Common myeloid progenitor, CD34-positive (primary cell): ENCODE results near the gene RAB9A.
A peak's percentile ranks its signal among the peaks of the same experiment; 100 is the strongest.
"Not testable (repeated sequence)": the region's sequence is repeated elsewhere in the genome, so short reads cannot be mapped to it uniquely, and the experiment has no call there.

Source experiments
- CTCF ChIA-PET: fragments of 350-600 bp; sonication (Branson Sonifier 250); formaldehyde crosslinking; loops from one replicate; lab custom pipeline; 2021; ENCODE audit warnings: antibody characterized with exemption; lab: Charles Lee
- POLR2A ChIA-PET: fragments of 350-600 bp; sonication (Branson Sonifier 250); formaldehyde crosslinking; loops from one replicate; lab custom pipeline; 2021; ENCODE audit warnings: antibody characterized with exemption; lab: Charles Lee
- DNase-seq, 3 donors: peaks; one replicate each; pipeline versions ENCODE4 v3.0.0 to v3.0.0-alpha.2; 2013
- H3K27ac ChIP-seq, 2 experiments: 1 replicate in 1 of 2; 2 replicates in 1 of 2; pipeline ENCODE4 v1.7.0; 2013; ENCODE audit warnings: inconsistent platforms in 2 of 2, low read length in 2 of 2, mild to moderate bottlenecking in 2 of 2, low read depth in 1 of 2, moderate library complexity in 1 of 2; ENCODE audit not compliant: severe bottlenecking in 2 of 2, insufficient read depth in 1 of 2, poor library complexity in 1 of 2
- H3K27me3 ChIP-seq, 5 experiments: replicated peaks in 2 of 5; 1 replicate in 3 of 5; 2 replicates in 2 of 5; pipeline versions ENCODE4 v1.6.1 to v1.7.0; 2013; ENCODE audit warnings: low read length in 4 of 5, mild to moderate bottlenecking in 2 of 5, moderate library complexity in 2 of 5, inconsistent platforms in 1 of 5; ENCODE audit not compliant: insufficient read depth in 5 of 5, control insufficient read depth in 4 of 5
- H3K36me3 ChIP-seq, 4 experiments: 1 replicate in 2 of 4; 2 replicates in 2 of 4; pipeline versions ENCODE4 v1.6.1 to v1.7.0; 2013; ENCODE audit warnings: low read length in 3 of 4, control low read depth in 1 of 4, mild to moderate bottlenecking in 1 of 4; ENCODE audit not compliant: control insufficient read depth in 4 of 4, insufficient read depth in 4 of 4
- H3K4me1 ChIP-seq, 4 experiments: 1 replicate in 3 of 4; 2 replicates in 1 of 4; pipeline versions ENCODE4 v1.6.1 to v1.7.1; 2013; ENCODE audit warnings: low read length in 3 of 4, mild to moderate bottlenecking in 3 of 4, control low read depth in 1 of 4, inconsistent platforms in 1 of 4, moderate library complexity in 1 of 4; ENCODE audit not compliant: control insufficient read depth in 4 of 4, insufficient read depth in 4 of 4; ENCODE audit errors: control extremely low read depth in 1 of 4
- H3K4me3 ChIP-seq, 7 experiments: 1 replicate in 4 of 7; 2 replicates in 3 of 7; pipeline versions ENCODE4 v1.5.1 to v1.7.0; 2013; ENCODE audit warnings: mild to moderate bottlenecking in 7 of 7, low read length in 6 of 7, moderate library complexity in 6 of 7, inconsistent platforms in 2 of 7, low read depth in 2 of 7, control low read depth in 1 of 7; ENCODE audit not compliant: insufficient read depth in 4 of 7, control insufficient read depth in 1 of 7; ENCODE audit errors: extremely low read depth in 1 of 7
- H3K9me3 ChIP-seq, 5 experiments: 1 replicate in 4 of 5; 2 replicates in 1 of 5; pipeline versions ENCODE4 v1.6.1 to v1.7.1; 2013; ENCODE audit warnings: low read length in 4 of 5, mild to moderate bottlenecking in 2 of 5, inconsistent platforms in 1 of 5, low read depth in 1 of 5, moderate library complexity in 1 of 5; ENCODE audit not compliant: control insufficient read depth in 4 of 5, insufficient read depth in 2 of 5; ENCODE audit errors: control extremely low read depth in 1 of 5
- WGBS: methylation state at CpG from one replicate; pipeline ENCODE4 v1.1.5; 2013; ENCODE audit not compliant: insufficient coverage; 5-methylcytosine and 5-hydroxymethylcytosine counted together

The RAB9A gene

DNA sequence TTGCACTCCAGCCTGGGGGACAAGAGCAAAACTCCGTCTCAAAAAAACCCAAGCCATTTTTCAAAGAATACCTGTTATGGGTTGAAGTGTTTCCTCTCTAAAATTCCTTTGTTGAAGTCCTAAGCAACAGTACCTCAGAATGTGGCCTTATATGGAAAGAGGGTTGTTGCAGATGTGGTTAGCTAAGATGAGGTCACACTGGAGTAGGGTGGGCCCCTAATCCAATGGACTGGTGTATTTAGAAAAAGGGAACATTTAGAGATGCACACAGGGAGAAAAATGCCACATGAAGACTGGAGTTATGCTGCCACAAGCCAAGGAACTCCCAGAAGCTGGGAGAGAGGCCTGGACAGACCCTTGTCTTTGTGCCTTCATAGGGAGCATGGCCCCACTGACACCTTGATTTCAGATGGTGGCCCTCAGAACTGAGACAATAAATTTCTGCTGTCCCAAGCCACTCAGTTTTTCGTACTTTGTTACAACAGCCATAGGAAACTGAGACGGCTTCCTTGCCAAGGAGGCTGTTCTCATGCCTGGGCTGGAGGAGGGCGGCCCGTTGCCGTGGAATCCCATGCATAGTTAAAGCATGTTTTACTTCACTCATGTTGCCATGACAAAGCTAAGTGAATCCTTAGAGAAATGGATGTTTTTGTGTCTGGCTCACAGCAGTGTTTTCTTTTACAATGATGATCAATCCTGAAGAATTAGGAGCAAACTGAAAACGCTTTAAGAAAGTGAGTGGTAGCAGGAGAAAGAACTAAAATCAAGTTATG, 29.0 kb downstream of the RAB9A start:
- no peak for DNase-seq
- Histone ChIP-seq H3K4me1 (peaks cover 0 to 10% (median 0%) of the 10 kb centered on the region in 4 experiments), H3K4me3 (no peak overlapping the region), H3K36me3 (peaks cover 6 to 36% (median 19%) of the 10 kb centered on the region in 4 experiments), H3K27me3 (no peaks in the 10 kb centered on the region), H3K27ac (no peak overlapping the region), H3K9me3 (no peaks in the 10 kb centered on the region)
- WGBS = 90% methylated on average over 3 of the region's 7 CpGs
- CTCF ChIA-PET = no interaction called here
- POLR2A ChIA-PET = no interaction called here

- peaks cover 6 to 36% (median 19%) of the 10 kb centered on the region in 4 experiments for H3K36me3 ChIP-seq
- POLR2A ChIA-PET = no interaction called here
Observed at GRCh38 chrX:13719192-13719856, 30.4 kb downstream of the RAB9A start.

DNA sequence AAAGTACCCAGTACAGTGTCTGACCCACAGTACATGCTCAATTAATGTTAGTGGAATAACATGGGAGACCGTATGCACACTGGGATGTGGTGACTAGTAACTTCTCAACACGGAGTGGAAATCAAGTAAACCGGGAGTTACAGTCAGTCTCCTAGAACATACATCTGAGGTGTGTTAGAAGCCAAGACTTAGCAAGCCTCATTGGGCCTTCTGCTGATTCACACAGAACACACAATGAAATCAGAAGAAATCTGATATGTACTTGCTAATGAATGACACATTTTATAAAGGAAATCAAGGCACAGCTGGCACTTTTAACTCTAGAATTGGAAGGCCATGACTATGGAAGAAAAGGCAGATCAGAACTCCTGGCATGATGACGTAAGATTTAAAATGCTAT, 32.4 kb downstream of the RAB9A start:
- H3K36me3 ChIP-seq = peaks cover 6 to 36% (median 14%) of the 10 kb centered on the region in 4 experiments
- no peaks in the 10 kb centered on the region for H3K9me3 ChIP-seq
- no peak overlapping the region for H3K4me3 ChIP-seq
- no peak for DNase-seq
- peaks cover 0 to 10% (median 0%) of the 10 kb centered on the region in 4 experiments for H3K4me1 ChIP-seq
- 100% methylated on average over 3 of the region's 4 CpGs for whole genome bisulfite sequencing
- H3K27ac ChIP-seq = no peak overlapping the region
- POLR2A ChIA-PET = interaction anchor here (0.8 to 1.3 kb wide), 2 partner anchors 12 to 15 kb away, joined by 3 to 8 read pairs; no protein-coding TSS in a partner anchor
- CTCF ChIA-PET = interaction anchor here (0.6 kb wide), 1 partner anchor 19 kb away, joined by 4 read pairs; no protein-coding TSS in a partner anchor
- no peaks in the 10 kb centered on the region for H3K27me3 ChIP-seq

More at GRCh38 chrX:13719192-13719856, 30.4 kb downstream of the RAB9A start:
- WGBS = 96% methylated on average over 3 of the region's 3 CpGs
- no peak for DNase-seq
- peaks cover 0 to 10% (median 0%) of the 10 kb centered on the region in 4 experiments for H3K4me1 ChIP-seq
- no peaks in the 10 kb centered on the region for H3K27me3 ChIP-seq
- H3K27ac ChIP-seq = no peak overlapping the region
- CTCF ChIA-PET = interaction anchor here (1.6 kb wide), 1 partner anchor 29 kb away, joined by 6 read pairs; no protein-coding TSS in a partner anchor
- no peaks in the 10 kb centered on the region for H3K9me3 ChIP-seq
- H3K4me3 ChIP-seq = no peak overlapping the region

GRCh38 chrX:13721819-13722519, 33.0 kb downstream of the RAB9A start:
- DNase-seq = peak; percentile 42 to 92 (median 77)
- peaks cover 0 to 10% (median 0%) of the 10 kb centered on the region in 4 experiments for H3K4me1 ChIP-seq
- no peak overlapping the region for H3K27ac ChIP-seq
- no peaks in the 10 kb centered on the region for H3K9me3 ChIP-seq
- CTCF ChIA-PET = interaction anchor here (0.6 to 1.5 kb wide), 4 partner anchors 10 to 25 kb away, joined by 3 to 4 read pairs (median 3); no protein-coding TSS in a partner anchor
- peaks cover 6 to 35% (median 13%) of the 10 kb centered on the region in 4 experiments for H3K36me3 ChIP-seq
- peak overlapping the region in 2 of 7 experiments; percentile 1 to 5 for H3K4me3 ChIP-seq
- no peaks in the 10 kb centered on the region for H3K27me3 ChIP-seq
- 35% methylated on average over 3 of the region's 7 CpGs for WGBS
- POLR2A ChIA-PET = interaction anchor here (0.6 to 1.3 kb wide), 3 partner anchors 11 to 18 kb away, joined by 3 to 8 read pairs (median 3); no protein-coding TSS in a partner anchor

DNA sequence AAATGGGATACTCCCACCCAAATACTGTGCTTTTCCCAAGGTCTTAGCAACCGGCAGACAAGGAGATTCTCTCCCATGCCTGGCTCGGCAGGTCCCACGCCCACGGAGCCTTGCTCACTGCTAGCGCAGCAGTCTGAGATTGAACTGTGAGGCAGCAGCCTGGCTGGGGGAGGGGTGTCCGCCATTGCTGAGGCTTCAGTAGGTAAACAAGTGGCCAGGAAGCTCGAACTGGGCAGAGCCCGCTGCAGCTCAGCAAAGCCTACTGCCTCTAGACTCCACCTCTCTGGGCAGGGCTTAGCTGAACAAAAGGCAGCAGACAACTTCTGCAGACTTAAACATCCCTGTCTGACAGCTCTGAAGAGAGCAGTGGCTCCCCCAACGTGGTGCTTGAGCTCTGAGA, 36.0 kb downstream of the RAB9A start:
- H3K9me3 ChIP-seq, H3K27ac ChIP-seq, DNase-seq, H3K4me3 ChIP-seq, POLR2A ChIA-PET, H3K27me3 ChIP-seq: not testable (repeated sequence)
- peaks cover 0 to 10% (median 0%) of the 10 kb centered on the region in 4 experiments for H3K4me1 ChIP-seq
- CTCF ChIA-PET = interaction anchor here (0.9 to 1.1 kb wide), 2 partner anchors 14 to 22 kb away, joined by 3 read pairs; no protein-coding TSS in a partner anchor
- WGBS = 96% methylated on average over 9 of the region's 9 CpGs
- peaks cover 0 to 13% (median under 1%) of the 10 kb centered on the region in 4 experiments for H3K36me3 ChIP-seq

DNA sequence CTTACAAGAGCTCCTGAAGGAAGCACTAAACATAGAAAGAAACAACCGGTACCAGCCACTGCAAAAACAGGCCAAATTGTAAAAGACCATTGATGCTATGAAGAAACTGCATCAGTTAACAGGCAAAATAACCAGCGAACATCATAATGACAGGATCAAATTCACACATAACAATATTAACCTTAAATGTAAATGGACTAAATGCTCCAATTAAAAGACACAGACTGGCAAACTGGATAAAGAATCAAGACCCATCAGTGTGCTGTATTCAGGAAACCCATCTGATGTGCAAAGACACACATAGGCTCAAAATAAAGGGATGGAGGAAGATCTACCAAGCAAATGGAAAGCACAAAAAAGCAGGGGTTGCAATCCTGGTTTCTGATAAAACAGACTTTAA, 37.7 kb downstream of the RAB9A start:
- peaks cover 0 to 14% (median 0%) of the 10 kb centered on the region in 4 experiments for H3K4me1 ChIP-seq
- POLR2A ChIA-PET = not testable (repeated sequence)

More for the DNA sequence above, 37.7 kb downstream of the RAB9A start:
- CTCF ChIA-PET, H3K27me3 ChIP-seq, DNase-seq, H3K4me3 ChIP-seq, H3K27ac ChIP-seq, H3K36me3 ChIP-seq, H3K9me3 ChIP-seq: not testable (repeated sequence)
- 71% methylated on average over 1 of the region's 2 CpGs for WGBS
